Activated B cell treated with CpG ODN at 0.5 μM for 24 hours (primary cell): ENCODE results near the gene ARIH1. TPM values are rescaled to one million over a fixed set of nuclear protein-coding genes. Genes with fewer than 3 reads are reported as not detected.
"Not testable (repeated sequence)": the region's sequence is repeated elsewhere in the genome, so short reads cannot be mapped to it uniquely, and the experiment has no call there.

Source experiments
- ATAC-seq: fragments of 200-7000 bp; cut with Tn5 transposase; one replicate; pipeline ENCODE4 v1.10.0; 2021; ENCODE audit warnings: low read depth, mild to moderate bottlenecking, moderate library complexity
- CTCF ChIA-PET: fragments of 350-600 bp; sonication (Branson Sonifier 250); formaldehyde crosslinking; loops from one replicate; lab custom pipeline; 2021; ENCODE audit warnings: antibody characterized with exemption; lab: Charles Lee
- POLR2A ChIA-PET: fragments of 350-600 bp; sonication (Branson Sonifier 250); formaldehyde crosslinking; loops from one replicate; lab custom pipeline; 2021; ENCODE audit warnings: antibody characterized with exemption; lab: Charles Lee
- DNase-seq: peaks from one replicate; pipeline ENCODE4 v3.0.0; 2022
- H3K27ac Mint-ChIP-seq: one replicate; pipeline ENCODE4 v1.8.0; 2020; ENCODE audit warnings: mixed read lengths
- H3K27me3 Mint-ChIP-seq: one replicate; pipeline ENCODE4 v1.8.0; 2021; ENCODE audit warnings: mixed read lengths
- H3K36me3 Mint-ChIP-seq: one replicate; pipeline ENCODE4 v1.8.0; 2021; ENCODE audit warnings: low read depth, mixed read lengths
- H3K4me1 Mint-ChIP-seq: one replicate; pipeline ENCODE4 v1.8.0; 2021; ENCODE audit warnings: mixed read lengths
- H3K4me3 Mint-ChIP-seq: one replicate; pipeline ENCODE4 v1.8.0; 2020; ENCODE audit warnings: mild to moderate bottlenecking, mixed read lengths
- H3K9me3 Mint-ChIP-seq: one replicate; pipeline ENCODE4 v1.8.0; 2020; ENCODE audit warnings: mixed read lengths
- intact Hi-C: fragments of 100-400 bp; cut with micrococcal nuclease; formaldehyde crosslinking; loops from one replicate; pipeline ENCODE4 v1.15.1; 2024
- total RNA-seq: library from RNA; stranded (reverse); gene quantifications from 2 replicates; pipeline ENCODE4 v1.2.3, GENCODE V29; 2022
- TF ChIP-seq, protein P1 (sequence below): fragments of 200-600 bp; IDR thresholded peaks from one replicate; pipeline ENCODE4 v1.8.0; 2022; ENCODE audit warnings: antibody characterized with exemption, mild to moderate bottlenecking

ARIH1 gene
- total RNA-seq, result 142 and 159 TPM in 2 replicates

DNA sequence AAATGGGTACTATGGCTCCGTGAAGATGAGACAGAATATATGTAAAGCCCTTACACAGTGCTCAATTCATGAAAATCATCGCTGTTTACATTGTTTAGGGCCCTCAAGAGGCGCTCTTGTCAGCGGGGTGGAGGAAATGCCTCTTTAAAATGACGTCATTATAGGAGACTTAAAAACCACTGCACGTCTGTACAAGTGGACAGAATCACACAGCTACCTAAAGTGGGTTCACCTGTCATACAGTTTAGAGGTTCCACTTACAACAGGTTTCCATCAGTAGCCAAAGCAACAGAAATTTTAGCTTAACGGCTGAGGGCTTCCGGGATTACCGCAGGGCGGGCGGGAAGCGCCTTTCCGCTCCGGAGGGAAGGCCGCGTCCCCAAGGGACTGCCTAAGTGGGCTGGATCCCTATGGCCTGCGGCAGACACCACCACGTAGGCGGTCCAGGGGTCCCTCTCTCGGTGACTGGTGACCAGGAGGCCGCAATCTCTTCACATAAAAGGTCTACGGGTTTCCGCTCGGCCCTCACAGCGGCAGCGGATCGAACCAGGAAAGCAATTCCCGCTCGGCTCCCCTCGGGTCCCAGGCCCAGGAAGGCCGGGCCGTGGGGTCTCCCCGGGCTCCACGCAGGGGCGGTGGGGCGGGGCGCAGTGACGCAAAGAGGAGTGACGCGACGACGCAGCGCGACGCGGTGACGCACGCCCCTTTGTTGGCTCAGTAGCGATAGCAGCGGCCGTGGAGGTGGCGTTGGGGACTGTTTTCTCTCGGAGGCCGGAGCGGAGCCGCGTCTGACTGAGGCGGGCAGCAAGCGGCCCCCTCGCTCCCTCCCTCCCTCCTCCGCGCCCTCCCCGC is at the start of gene ARIH1:
Gene ARIH1 (plus strand): TSS at position 717 of the 852 bp plus-strand sequence. CDS start 310 bp downstream, outside the sequence.
- peak within 1 kb of the TSS; percentile 99 for H3K27ac Mint-ChIP-seq
- ChIA-PET POLR2A (interaction anchor here (0.6 to 3.9 kb wide), 11 partner anchors 11 to 356 kb away, joined by 3 to 59 read pairs (median 5); partner anchors contain the start of genes BBS4, HEXA, HIGD2B and MYO9A), CTCF (interaction anchor here (0.9 to 1.0 kb wide), 3 partner anchors 54 to 246 kb away, joined by 3 to 6 read pairs (median 3); no protein-coding TSS in a partner anchor)
- no peaks in the 10 kb centered on the region for H3K27me3 Mint-ChIP-seq
- DNase-seq, result peak; percentile 98
- peaks cover 39% of the 10 kb centered on the region for H3K4me1 Mint-ChIP-seq
- peaks cover 35% of the 10 kb centered on the region for H3K36me3 Mint-ChIP-seq
- intact Hi-C loops, result loop anchor here (1.0 to 10.0 kb wide), 10 partner anchors 12 to 356 kb away; partner anchors contain the start of genes ADPGK, BBS4, CELF6 and GRAMD2A
- peak within 1 kb of the TSS; percentile 97 for H3K4me3 Mint-ChIP-seq
- TF ChIP-seq, protein P1, sequence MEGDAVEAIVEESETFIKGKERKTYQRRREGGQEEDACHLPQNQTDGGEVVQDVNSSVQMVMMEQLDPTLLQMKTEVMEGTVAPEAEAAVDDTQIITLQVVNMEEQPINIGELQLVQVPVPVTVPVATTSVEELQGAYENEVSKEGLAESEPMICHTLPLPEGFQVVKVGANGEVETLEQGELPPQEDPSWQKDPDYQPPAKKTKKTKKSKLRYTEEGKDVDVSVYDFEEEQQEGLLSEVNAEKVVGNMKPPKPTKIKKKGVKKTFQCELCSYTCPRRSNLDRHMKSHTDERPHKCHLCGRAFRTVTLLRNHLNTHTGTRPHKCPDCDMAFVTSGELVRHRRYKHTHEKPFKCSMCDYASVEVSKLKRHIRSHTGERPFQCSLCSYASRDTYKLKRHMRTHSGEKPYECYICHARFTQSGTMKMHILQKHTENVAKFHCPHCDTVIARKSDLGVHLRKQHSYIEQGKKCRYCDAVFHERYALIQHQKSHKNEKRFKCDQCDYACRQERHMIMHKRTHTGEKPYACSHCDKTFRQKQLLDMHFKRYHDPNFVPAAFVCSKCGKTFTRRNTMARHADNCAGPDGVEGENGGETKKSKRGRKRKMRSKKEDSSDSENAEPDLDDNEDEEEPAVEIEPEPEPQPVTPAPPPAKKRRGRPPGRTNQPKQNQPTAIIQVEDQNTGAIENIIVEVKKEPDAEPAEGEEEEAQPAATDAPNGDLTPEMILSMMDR, result no peak
- peak; percentile 72 for ATAC-seq
- no peaks in the 10 kb centered on the region for H3K9me3 Mint-ChIP-seq

DNA sequence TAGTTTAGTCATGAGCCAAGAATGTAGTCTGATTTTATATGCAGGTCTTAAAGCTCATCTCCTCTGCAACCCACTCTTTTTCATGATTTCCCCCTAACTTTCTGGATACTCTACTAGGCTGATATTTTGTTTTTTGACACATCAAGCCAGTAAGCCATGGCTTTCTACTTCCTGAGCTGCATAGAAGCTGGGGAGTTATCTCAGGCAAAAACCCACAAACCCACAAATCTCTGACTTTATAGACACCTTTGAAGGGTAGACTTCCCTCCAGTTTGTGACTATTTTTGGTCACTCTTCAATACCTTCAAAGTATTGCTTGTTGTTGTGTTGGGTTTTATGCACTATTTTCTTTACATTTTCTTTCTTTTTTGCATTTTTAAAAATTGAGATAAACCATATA is 47.4 kb upstream of the ARIH1 start:
- CTCF ChIA-PET, result no interaction called here

GRCh38 chr15:72437650-72438316 is 36.3 kb upstream of the ARIH1 start:
- TF ChIP-seq, protein P1, result no peak
- peaks cover 14% of the 10 kb centered on the region for H3K9me3 Mint-ChIP-seq
- no peaks in the 10 kb centered on the region for H3K4me1 Mint-ChIP-seq
- ChIA-PET POLR2A (no interaction called here), CTCF (no interaction called here)
- ATAC-seq, result no peak
- DNase-seq, result no peak
- intact Hi-C loops, result no loop called here
- H3K4me3 Mint-ChIP-seq, result no peak overlapping the region
- H3K27me3 Mint-ChIP-seq, result peaks cover 30% of the 10 kb centered on the region
- no peak overlapping the region for H3K27ac Mint-ChIP-seq
- H3K36me3 Mint-ChIP-seq, result peaks cover 5% of the 10 kb centered on the region

More for the DNA sequence above, 47.4 kb upstream of the ARIH1 start:
- intact Hi-C loops, result no loop called here
- POLR2A ChIA-PET, result no interaction called here
- peaks cover 20% of the 10 kb centered on the region for H3K9me3 Mint-ChIP-seq
- H3K36me3 Mint-ChIP-seq, result no peaks in the 10 kb centered on the region
- no peaks in the 10 kb centered on the region for H3K27me3 Mint-ChIP-seq
- no peak overlapping the region for H3K4me3 Mint-ChIP-seq
- H3K4me1 Mint-ChIP-seq, result no peaks in the 10 kb centered on the region
- ATAC-seq, result no peak
- TF ChIP-seq, protein P1, result no peak
- DNase-seq, result no peak
- H3K27ac Mint-ChIP-seq, result no peak overlapping the region

- intact Hi-C loops, H3K36me3 Mint-ChIP-seq, DNase-seq, H3K4me3 Mint-ChIP-seq, H3K9me3 Mint-ChIP-seq, ATAC-seq, CTCF ChIA-PET, POLR2A ChIA-PET, H3K4me1 Mint-ChIP-seq, H3K27ac Mint-ChIP-seq: not testable (repeated sequence)
- peaks cover 22% of the 10 kb centered on the region for H3K27me3 Mint-ChIP-seq
These were observed 31.3 kb upstream of the ARIH1 start for GRCh38 chr15:72442848-72443247.

GRCh38 chr15:72445426-72445825 is 28.7 kb upstream of the ARIH1 start:
- Mint-ChIP-seq H3K4me1 (no peaks in the 10 kb centered on the region), H3K4me3 (no peak overlapping the region), H3K9me3 (no peaks in the 10 kb centered on the region), H3K36me3 (no peaks in the 10 kb centered on the region), H3K27ac (no peak overlapping the region), H3K27me3 (peaks cover 19% of the 10 kb centered on the region)
- ChIA-PET POLR2A (no interaction called here), CTCF (no interaction called here)
- DNase-seq, result no peak
- ATAC-seq, result no peak
- intact Hi-C loops, result no loop called here
- TF ChIP-seq, protein P1, result no peak
